GM19467 (cell line): Measurements from ENCODE around the gene TTLL4.
"Not testable (repeated sequence)": the region's sequence is repeated elsewhere in the genome, so short reads cannot be mapped to it uniquely, and the experiment has no call there.

Source experiments
- ATAC-seq: cut with Tn5 transposase; IDR thresholded peaks from one replicate; pipeline ENCODE4 v1.9.1; 2021; ENCODE audit warnings: mild to moderate bottlenecking, moderate library complexity; ENCODE audit not compliant: unreplicated experiment

The TTLL4 gene

DNA sequence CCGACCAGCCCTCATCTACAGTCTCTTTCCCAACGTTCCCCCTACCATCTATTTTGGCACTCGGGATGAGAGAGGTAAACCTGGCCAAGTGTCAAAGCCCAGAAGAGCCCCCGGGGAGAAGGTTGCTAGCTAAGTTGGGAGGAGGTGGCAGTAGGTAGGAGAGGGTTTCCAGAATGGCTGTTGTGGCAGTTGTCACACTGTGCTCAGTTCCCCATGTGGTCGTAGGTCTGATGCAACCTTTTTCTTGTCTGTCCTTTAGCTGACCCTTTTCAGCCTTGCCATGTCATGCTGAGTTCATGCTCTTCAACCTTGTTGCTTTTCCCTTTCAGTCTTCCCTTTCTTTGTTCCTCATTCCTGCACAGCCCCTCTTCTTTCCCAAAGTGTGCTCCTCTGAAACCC lies 34.5 kb downstream of the TTLL4 start:
- no peak for ATAC-seq

- ATAC-seq: no peak
These were observed 35.2 kb downstream of the TTLL4 start for GRCh38 chr2:218745559-218746469.

DNA sequence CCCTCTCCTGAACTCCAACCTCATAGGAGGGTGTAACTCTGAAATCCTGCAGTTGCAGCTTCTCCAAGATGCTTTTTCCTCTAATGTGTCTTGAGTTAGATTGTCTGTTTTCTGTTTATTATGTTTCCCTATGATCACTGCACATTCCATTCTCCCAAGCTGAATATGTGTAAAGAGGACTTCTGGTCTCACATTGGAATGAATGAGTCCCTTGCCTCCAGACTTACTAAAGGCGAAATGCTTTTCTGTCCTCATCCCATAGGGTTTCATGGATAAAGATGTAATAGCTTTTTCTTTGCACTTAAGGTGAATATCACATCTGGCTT lies 35.8 kb downstream of the TTLL4 start:
- ATAC-seq: no peak

DNA sequence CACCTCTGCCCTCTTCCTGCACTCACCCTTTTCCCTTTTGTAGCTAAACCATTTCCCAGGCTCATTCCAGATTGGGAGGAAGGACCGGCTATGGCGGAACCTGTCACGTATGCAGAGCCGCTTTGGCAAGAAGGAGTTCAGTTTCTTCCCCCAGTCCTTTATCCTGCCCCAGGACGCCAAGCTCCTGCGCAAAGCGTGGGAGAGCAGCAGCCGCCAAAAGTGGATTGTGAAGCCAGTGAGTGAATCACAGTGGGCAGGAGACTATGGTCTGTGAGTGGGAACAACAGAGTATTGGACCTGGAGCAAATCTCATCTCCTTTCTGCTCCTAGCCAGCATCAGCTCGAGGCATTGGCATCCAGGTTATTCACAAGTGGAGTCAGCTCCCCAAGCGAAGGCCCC lies 36.3 kb downstream of the TTLL4 start:
- ATAC-seq: no peak

GRCh38 chr2:218748741-218749441 lies 38.3 kb downstream of the TTLL4 start:
- ATAC-seq: no peak

- ATAC-seq: no peak
These were observed 43.6 kb downstream of the TTLL4 start for GRCh38 chr2:218754201-218754600.

DNA sequence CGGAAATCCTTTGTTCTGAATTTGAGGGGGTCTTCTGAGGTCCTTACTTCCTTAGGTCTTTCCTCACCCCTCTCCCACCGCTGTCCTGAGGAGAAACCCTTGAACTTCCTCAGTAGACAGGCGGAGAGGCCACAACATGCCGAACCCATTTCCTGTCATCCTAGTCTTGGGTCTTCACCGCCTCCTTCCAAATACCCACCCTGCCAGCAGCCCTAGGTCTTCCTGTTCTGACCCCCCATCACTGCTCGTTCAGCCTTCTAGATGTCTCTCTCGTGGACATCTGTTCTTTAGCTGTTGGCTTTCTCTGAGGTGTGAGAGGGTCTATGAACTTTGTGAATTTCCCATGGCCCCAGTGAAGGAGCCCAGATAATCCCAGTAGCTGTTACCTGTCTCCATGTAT lies 44.1 kb downstream of the TTLL4 start:
- ATAC-seq: no peak

GRCh38 chr2:218755198-218755566 lies 44.5 kb downstream of the TTLL4 start:
- no peak for ATAC-seq

GRCh38 chr2:218755567-218756404 lies 45.2 kb downstream of the TTLL4 start:
- ATAC-seq: no peak

- no peak for ATAC-seq
These were observed 46.2 kb downstream of the TTLL4 start for GRCh38 chr2:218756599-218757377.

DNA sequence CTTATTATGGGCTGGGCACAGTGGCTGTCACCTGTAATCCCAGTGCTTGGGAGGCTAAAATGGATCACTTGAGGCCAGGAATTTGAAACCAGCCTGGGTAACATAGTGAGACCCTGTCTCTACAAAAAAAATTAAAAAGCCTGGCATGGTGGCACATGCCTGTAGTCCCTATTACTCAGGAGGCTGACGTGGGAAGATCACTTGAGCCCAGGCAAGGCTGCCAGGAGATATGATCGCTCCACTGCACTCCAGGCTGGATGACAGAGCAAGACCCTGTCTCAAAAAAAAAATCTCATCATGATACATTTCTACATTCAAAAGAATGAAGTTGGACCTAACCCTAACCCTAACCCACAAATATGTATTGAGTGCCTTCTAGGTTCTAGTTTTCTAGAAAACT lies 51.2 kb downstream of the TTLL4 start:
- ATAC-seq: no peak

GRCh38 chr2:218772759-218773158 lies 62.1 kb downstream of the TTLL4 start:
- not testable (repeated sequence) for ATAC-seq

GRCh38 chr2:218773881-218774280 lies 63.2 kb downstream of the TTLL4 start:
- no peak for ATAC-seq

DNA sequence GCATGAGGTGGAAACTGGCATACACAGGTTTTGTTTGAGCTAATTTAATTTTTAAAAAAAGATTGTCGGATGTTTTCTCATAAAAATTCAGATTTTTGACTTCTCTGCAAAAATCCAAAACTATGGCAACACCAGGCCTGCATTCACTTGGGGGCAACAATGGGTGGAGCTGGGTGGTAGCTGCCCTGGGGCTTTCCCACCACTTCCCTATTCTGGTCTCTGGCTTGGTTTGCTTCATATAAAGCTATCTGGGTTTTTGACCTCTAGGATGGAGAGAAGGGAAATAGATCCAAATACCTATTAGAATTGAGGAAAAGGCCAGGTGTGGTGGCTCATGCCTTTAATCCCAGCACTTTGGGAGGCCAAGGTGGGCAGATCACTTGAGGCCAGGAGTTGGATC lies 65.9 kb downstream of the TTLL4 start:
- ATAC-seq: no peak

DNA sequence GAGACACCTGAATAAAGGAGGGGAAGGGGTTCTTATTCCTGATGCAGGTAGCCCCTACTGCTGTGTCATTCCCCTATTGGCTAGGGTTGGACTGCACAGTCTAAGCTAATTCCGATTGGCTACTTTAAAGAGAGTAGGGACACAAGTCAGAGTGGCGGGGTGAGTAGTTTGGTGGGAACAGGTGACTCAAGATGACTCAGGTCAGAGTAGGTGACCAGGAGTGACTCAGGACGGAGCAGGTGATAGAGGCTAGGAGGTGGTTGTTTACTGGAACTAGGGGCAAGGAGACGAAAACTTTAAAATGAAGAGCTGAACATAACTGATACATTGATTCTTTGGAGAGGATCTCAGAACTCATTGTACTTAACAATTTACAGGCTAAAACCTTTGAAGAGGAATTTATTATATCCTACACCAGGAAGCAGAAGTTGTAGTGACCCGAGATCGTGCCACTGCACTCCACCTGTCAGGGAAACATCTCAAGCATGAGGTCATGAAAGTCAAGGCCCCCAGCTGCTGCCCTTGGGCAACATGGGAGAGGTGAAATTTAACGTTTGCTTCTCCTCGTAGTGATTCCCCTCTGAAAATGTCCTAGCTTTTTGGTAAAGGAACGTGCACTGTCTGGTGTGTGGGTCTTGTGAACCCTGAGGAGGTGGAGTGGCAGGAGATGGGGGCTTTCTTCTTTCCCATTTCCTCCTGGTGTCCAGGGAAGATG lies 66.8 kb downstream of the TTLL4 start:
- ATAC-seq: no peak

DNA sequence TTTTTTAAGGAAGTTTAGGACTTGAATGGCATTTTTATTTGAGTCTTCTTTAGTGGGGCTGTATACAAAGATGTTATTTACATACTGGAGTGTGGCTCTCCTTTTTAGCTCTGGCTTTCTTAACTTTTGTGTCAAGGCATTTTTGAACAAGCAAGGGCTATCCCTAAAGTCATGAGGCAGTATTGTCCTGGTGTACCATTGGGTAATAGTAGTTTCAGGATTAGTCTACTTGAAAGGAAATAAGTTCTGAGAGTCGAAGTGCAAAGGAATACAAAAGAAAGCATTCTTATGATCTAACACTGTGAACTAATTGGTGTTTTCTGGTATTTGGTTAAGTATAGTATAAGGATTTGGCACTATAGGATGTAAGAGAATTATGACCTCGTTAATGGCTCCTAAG lies 69.4 kb downstream of the TTLL4 start:
- ATAC-seq: no peak

DNA sequence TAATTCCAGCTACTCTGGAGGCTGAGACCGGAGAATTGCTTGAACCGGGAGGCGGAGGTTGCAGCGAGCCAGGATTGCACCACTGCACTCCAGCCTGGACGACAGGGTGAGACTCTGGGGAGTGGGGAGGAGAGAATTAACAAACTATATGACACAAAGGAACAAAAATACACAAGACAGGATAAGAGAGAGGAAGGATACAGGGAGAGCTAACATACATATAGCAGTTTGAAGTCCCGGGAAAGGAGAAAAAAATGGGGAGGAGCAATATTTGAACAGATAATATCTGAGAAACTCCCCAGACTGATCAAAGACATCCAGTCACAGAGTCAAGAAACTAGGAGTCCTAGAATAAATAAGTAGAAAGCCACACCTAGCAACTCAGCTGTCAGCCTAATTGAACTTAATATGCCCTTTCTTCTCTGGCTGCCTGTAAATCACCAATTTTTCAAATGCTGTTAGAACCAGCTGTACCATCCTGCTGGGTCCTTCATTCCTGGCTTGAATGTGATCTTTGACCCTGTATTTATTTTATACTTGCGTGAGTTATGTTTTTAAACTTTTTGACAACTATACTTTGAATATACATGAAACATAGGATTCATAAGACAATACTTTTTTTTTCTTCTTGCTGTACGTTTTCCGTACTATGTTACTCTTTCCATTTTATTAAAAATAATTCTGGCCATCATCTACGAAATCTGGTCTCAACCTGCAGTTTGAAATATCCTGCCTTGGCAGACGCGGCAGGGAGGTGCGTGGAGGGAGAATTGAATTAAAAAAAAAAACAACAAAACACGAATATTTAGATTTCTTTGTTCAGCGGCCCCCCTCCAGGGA lies 70.4 kb downstream of the TTLL4 start:
- ATAC-seq: no peak

DNA sequence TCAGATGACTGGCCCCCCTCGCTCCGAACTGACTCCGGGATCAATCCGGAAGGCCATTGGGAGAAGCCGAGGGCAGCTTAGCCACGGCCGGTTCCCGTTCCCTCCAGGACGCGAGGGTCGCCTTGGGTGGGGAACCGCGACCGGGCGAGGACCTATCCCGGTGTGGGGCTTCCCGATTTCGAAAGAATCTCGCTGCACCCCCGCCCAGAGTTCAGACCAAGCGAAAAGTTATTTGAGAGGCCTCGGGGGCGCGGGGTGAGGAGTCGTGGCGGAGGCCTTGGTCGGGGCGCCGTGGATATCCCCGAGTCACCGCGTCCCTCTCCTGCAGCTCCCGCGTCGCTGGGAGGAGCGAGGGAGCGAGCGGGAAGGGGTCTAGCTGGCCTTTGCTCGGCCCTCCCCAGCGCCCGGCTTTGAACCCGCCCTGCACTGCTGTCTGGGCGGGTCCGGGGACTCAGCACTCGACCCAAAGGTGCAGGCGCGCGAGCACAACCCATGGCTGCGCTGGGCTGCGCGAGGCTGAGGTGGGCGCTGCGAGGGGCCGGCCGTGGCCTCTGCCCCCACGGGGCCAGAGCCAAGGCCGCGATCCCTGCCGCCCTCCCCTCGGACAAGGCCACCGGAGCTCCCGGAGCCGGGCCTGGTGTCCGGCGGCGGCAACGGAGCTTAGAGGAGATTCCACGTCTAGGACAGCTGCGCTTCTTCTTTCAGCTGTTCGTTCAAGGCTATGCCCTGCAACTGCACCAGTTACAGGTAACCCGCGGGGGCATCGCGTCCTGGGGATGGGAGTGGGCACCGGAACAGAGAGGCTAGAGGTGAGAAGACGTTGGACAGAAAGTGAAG lies 71.3 kb downstream of the TTLL4 start, which contains the start of gene CYP27A1:
TSS of gene CYP27A1 (plus strand) at position 457 of the 837 bp plus-strand sequence. CDS start at position 493, 36 bp downstream.
- ATAC-seq: no peak
